ENCODE results near the gene FAM156B.
A peak's percentile ranks its signal among the peaks of the same experiment; 100 is the strongest.
"Not testable (repeated sequence)": the region's sequence is repeated elsewhere in the genome, so short reads cannot be mapped to it uniquely, and the experiment has no call there.

Gene FAM156B

DNA sequence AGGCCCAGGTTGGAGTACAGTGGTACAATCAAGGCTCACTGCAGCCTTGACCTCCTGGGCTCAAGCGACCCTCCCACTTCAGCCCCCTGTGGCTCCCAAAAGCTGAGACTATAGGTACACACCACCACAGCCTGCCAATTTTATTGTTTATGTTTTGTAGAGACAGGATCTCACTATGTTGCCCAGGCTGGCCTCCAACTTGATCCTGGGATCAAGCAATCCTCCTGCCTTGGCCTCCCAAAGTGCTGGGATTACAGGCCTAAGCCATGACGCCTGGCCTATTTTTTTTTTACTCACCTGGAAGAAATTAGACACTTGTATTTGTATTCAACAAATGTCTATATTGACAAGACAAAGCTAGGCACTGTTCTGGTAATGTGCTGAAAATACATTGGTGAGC lies 36.1 kb downstream of the FAM156B start:
- Histone ChIP-seq H3K9me3 (ENCODE audit: control insufficient read depth in 1 of 2, low read length in 2 of 2) (no peaks in the 10 kb centered on the region), H3K27ac (ENCODE audit: low read length) (no peak overlapping the region), H3K27me3 (ENCODE audit: low read depth, low read length) (no peaks in the 10 kb centered on the region), H3K4me1 (ENCODE audit: control insufficient read depth in 1 of 2, insufficient read depth in 2 of 2, low read length in 2 of 2) (no peaks in the 10 kb centered on the region), H3K4me3 (ENCODE audit: low read depth in 1 of 2, low read length in 2 of 2) (no peak overlapping the region), H3K36me3 (ENCODE audit: control insufficient read depth in 1 of 2, insufficient read depth in 2 of 2, low read length in 2 of 2) (no peaks in the 10 kb centered on the region)

- no peaks in the 10 kb centered on the region for H3K36me3 ChIP-seq (ENCODE audit: control insufficient read depth in 1 of 2, insufficient read depth in 2 of 2, low read length in 2 of 2)
- H3K4me1 ChIP-seq (ENCODE audit: control insufficient read depth in 1 of 2, insufficient read depth in 2 of 2, low read length in 2 of 2): no peaks in the 10 kb centered on the region
- peak overlapping the region; percentile 63 to 78 for H3K4me3 ChIP-seq (ENCODE audit: low read depth in 1 of 2, low read length in 2 of 2)
- H3K27ac ChIP-seq (ENCODE audit: low read length): peak overlapping the region; percentile 92
- no peaks in the 10 kb centered on the region for H3K9me3 ChIP-seq (ENCODE audit: control insufficient read depth in 1 of 2, low read length in 2 of 2)
- no peaks in the 10 kb centered on the region for H3K27me3 ChIP-seq (ENCODE audit: low read depth, low read length)
Measured at GRCh38 chrX:52933976-52934703, 37.0 kb downstream of the FAM156B start.

DNA sequence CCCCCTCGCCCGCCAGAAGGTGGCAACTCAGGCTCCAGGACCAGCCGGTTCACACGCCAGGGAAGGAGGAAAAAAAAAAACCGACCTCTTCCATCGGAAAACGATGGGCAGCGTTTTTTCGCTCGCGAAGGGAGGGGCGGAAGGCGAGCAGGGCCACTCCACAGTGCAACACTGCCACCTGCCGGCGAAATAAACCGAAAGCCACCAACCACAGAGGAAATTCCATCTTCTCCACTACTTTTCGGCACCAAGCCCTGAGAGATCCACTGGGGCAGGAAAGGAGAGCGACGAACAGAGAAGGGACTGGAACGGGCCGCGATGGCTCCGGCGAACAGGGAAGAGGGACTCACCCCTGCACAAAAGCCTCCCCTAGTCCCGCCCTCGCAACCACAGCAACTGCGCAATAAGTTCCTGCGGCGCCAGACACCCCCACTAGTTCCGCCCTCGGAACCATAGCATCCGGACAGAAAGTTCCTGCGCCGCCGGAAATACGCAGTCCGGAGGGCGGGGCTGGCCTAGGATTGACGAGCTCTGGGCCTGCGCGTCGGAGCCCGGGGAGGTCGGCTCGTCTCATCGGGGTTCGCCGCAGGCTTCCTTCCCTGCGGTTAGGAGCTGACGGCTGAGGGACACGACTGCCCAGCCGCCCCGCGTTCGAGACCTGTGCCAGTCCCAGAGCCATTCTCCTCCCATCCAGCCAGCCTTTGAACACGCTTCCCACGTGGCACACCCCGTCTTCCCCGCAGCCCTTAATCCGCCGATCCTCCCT lies 37.8 kb downstream of the FAM156B start:
- H3K27ac ChIP-seq (ENCODE audit: low read length): peak overlapping the region; percentile 92
- peak overlapping the region; percentile 63 to 78 for H3K4me3 ChIP-seq (ENCODE audit: low read depth in 1 of 2, low read length in 2 of 2)
- no peaks in the 10 kb centered on the region for H3K4me1 ChIP-seq (ENCODE audit: control insufficient read depth in 1 of 2, insufficient read depth in 2 of 2, low read length in 2 of 2)
- H3K27me3 ChIP-seq (ENCODE audit: low read depth, low read length): no peaks in the 10 kb centered on the region
- H3K36me3 ChIP-seq (ENCODE audit: control insufficient read depth in 1 of 2, insufficient read depth in 2 of 2, low read length in 2 of 2): no peaks in the 10 kb centered on the region
- no peaks in the 10 kb centered on the region for H3K9me3 ChIP-seq (ENCODE audit: control insufficient read depth in 1 of 2, low read length in 2 of 2)

DNA sequence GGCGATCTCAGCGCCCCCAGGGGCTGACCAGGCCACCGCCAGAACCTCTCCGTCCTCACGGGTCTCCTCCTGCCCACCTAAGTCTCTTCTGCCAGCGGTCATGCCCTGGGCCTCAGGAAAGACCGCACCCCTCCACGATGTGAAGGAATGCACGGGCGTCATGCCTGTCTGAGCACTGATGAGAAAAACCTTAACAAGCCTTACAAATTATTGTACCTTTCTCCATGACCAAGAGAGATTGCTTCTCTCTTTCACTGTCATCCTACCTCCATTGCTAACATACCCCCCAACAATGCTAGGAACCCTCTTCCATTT lies 38.3 kb downstream of the FAM156B start:
- Histone ChIP-seq H3K4me3 (ENCODE audit: low read depth in 1 of 2, low read length in 2 of 2) (peak overlapping the region; percentile 63 to 78), H3K27ac (ENCODE audit: low read length) (peak overlapping the region; percentile 92)
- H3K27me3 ChIP-seq (ENCODE audit: low read depth, low read length); H3K4me1 ChIP-seq (ENCODE audit: control insufficient read depth in 1 of 2, insufficient read depth in 2 of 2, low read length in 2 of 2); H3K9me3 ChIP-seq (ENCODE audit: control insufficient read depth in 1 of 2, low read length in 2 of 2); H3K36me3 ChIP-seq (ENCODE audit: control insufficient read depth in 1 of 2, insufficient read depth in 2 of 2, low read length in 2 of 2): not testable (repeated sequence)

GRCh38 chrX:52940704-52941103 lies 43.6 kb downstream of the FAM156B start:
- not testable (repeated sequence) for H3K9me3 ChIP-seq (ENCODE audit: control insufficient read depth in 1 of 2, low read length in 2 of 2); H3K4me1 ChIP-seq (ENCODE audit: control insufficient read depth in 1 of 2, insufficient read depth in 2 of 2, low read length in 2 of 2); H3K27ac ChIP-seq (ENCODE audit: low read length); H3K27me3 ChIP-seq (ENCODE audit: low read depth, low read length); H3K36me3 ChIP-seq (ENCODE audit: control insufficient read depth in 1 of 2, insufficient read depth in 2 of 2, low read length in 2 of 2); H3K4me3 ChIP-seq (ENCODE audit: low read depth in 1 of 2, low read length in 2 of 2)

- not testable (repeated sequence) for H3K27ac ChIP-seq (ENCODE audit: low read length); H3K36me3 ChIP-seq (ENCODE audit: control insufficient read depth in 1 of 2, insufficient read depth in 2 of 2, low read length in 2 of 2); H3K4me3 ChIP-seq (ENCODE audit: low read depth in 1 of 2, low read length in 2 of 2); H3K4me1 ChIP-seq (ENCODE audit: control insufficient read depth in 1 of 2, insufficient read depth in 2 of 2, low read length in 2 of 2); H3K27me3 ChIP-seq (ENCODE audit: low read depth, low read length); H3K9me3 ChIP-seq (ENCODE audit: control insufficient read depth in 1 of 2, low read length in 2 of 2)
Measured at GRCh38 chrX:52941728-52942127, 44.6 kb downstream of the FAM156B start.

DNA sequence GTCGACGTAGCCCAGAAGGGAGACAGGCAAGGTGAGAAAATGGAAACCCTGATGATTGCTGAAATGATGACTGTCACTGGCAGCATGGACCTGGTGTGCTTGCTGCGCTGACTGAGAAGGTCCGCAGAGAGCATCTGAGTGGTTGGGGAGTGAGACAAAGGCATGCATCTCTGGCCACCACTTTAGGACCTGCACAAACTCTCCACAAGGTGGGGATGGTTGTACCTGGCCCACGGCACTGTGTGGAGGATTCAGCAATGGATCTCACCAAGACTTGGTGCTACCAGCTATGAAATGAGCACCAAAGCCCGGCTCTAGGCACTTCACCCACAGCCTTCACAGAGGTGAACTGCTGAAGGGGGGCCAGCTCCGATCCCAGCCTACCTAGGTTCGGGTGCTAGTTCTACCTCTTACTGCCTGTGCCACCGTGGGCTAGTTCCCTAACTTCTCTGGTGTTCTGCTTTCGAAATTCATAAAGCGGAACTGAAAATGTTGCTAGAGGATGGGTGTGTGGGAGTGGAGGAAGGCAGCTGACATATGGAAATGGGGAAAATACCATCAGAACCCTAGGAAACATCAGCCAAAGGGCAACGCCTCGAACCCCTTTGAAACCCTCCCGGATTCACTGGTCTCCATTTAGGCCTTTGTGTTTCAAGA lies 48.8 kb downstream of the FAM156B start:
- H3K27ac ChIP-seq (ENCODE audit: low read length); H3K9me3 ChIP-seq (ENCODE audit: control insufficient read depth in 1 of 2, low read length in 2 of 2); H3K27me3 ChIP-seq (ENCODE audit: low read depth, low read length): not testable (repeated sequence)

DNA sequence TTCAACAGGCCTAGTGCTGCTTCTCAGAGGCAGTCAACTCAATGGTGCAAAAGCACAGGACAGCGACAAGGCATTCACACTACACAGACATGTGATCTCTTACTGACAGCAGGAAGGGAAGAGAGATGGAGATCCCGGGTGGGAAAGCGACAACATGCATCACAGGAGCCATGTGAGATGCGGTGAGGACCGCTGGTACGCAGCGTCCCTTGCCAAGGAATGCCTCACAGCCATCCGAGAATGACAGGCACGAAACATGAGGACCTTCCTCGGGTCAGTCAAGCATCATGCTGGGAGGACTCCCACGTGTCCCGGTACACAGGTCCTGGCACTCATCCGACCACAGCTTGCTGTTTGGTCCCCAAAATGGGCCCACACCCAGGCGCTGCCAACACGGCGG lies 50.4 kb downstream of the FAM156B start:
- not testable (repeated sequence) for H3K9me3 ChIP-seq (ENCODE audit: control insufficient read depth in 1 of 2, low read length in 2 of 2); H3K4me3 ChIP-seq (ENCODE audit: low read depth in 1 of 2, low read length in 2 of 2); H3K36me3 ChIP-seq (ENCODE audit: control insufficient read depth in 1 of 2, insufficient read depth in 2 of 2, low read length in 2 of 2); H3K27me3 ChIP-seq (ENCODE audit: low read depth, low read length); H3K4me1 ChIP-seq (ENCODE audit: control insufficient read depth in 1 of 2, insufficient read depth in 2 of 2, low read length in 2 of 2); H3K27ac ChIP-seq (ENCODE audit: low read length)

More for the DNA sequence above, 48.8 kb downstream of the FAM156B start:
- not testable (repeated sequence) for H3K4me1 ChIP-seq (ENCODE audit: control insufficient read depth in 1 of 2, insufficient read depth in 2 of 2, low read length in 2 of 2); H3K4me3 ChIP-seq (ENCODE audit: low read depth in 1 of 2, low read length in 2 of 2); H3K36me3 ChIP-seq (ENCODE audit: control insufficient read depth in 1 of 2, insufficient read depth in 2 of 2, low read length in 2 of 2)

- H3K36me3 ChIP-seq (ENCODE audit: control insufficient read depth in 1 of 2, insufficient read depth in 2 of 2, low read length in 2 of 2); H3K27me3 ChIP-seq (ENCODE audit: low read depth, low read length); H3K9me3 ChIP-seq (ENCODE audit: control insufficient read depth in 1 of 2, low read length in 2 of 2); H3K4me3 ChIP-seq (ENCODE audit: low read depth in 1 of 2, low read length in 2 of 2); H3K27ac ChIP-seq (ENCODE audit: low read length); H3K4me1 ChIP-seq (ENCODE audit: control insufficient read depth in 1 of 2, insufficient read depth in 2 of 2, low read length in 2 of 2): not testable (repeated sequence)
Measured at GRCh38 chrX:52948265-52948664, 51.1 kb downstream of the FAM156B start.

DNA sequence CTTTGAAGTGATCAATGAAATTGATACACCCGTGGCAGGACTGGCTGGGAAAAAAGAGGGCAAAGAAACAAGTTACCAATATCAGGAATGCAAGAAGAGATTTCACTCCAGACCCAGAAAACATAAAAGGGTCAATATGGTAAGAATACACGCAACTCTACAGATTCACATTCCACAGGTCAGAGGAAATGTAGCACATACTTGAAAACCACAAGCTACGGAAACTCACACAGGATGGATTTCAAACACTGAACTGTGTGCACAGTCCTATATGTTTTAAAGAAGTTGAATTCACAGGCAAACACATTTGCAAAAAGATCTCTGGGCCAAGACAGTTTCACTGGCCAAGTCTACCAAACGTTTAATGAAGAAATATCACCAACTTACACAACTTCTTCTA lies 52.2 kb downstream of the FAM156B start:
- not testable (repeated sequence) for H3K27me3 ChIP-seq (ENCODE audit: low read depth, low read length); H3K27ac ChIP-seq (ENCODE audit: low read length); H3K9me3 ChIP-seq (ENCODE audit: control insufficient read depth in 1 of 2, low read length in 2 of 2); H3K4me3 ChIP-seq (ENCODE audit: low read depth in 1 of 2, low read length in 2 of 2); H3K36me3 ChIP-seq (ENCODE audit: control insufficient read depth in 1 of 2, insufficient read depth in 2 of 2, low read length in 2 of 2); H3K4me1 ChIP-seq (ENCODE audit: control insufficient read depth in 1 of 2, insufficient read depth in 2 of 2, low read length in 2 of 2)

DNA sequence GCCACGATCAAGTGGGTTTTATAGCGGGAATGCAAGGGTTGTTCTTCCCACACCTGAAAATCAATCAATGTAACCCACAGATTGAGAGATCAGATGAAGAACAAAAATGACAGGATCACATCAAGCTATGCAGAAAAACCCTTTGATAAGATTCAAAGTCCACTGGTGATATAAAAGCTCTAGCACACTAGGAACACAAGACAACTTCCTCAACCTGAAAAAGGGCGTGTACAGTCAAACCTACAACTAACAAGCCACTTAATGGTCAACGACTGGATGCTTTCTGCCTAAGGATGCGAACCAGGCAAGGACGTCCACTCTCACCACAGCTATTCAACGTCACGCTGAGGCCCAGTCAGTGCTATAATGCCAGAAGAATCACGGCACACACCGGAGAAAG lies 52.8 kb downstream of the FAM156B start:
- not testable (repeated sequence) for H3K9me3 ChIP-seq (ENCODE audit: control insufficient read depth in 1 of 2, low read length in 2 of 2); H3K4me1 ChIP-seq (ENCODE audit: control insufficient read depth in 1 of 2, insufficient read depth in 2 of 2, low read length in 2 of 2); H3K4me3 ChIP-seq (ENCODE audit: low read depth in 1 of 2, low read length in 2 of 2); H3K27ac ChIP-seq (ENCODE audit: low read length); H3K27me3 ChIP-seq (ENCODE audit: low read depth, low read length); H3K36me3 ChIP-seq (ENCODE audit: control insufficient read depth in 1 of 2, insufficient read depth in 2 of 2, low read length in 2 of 2)

All from muscle layer of duodenum (tissue), 2 donors.